HG03066 (cell line): ENCODE data around the gene ULBP1.
"Not testable (repeated sequence)": the region's sequence is repeated elsewhere in the genome, so short reads cannot be mapped to it uniquely, and the experiment has no call there.

ENCODE experiments used
- ATAC-seq: cut with Tn5 transposase; IDR thresholded peaks from one replicate; pipeline ENCODE4 v1.9.1; 2021; ENCODE audit warnings: low read depth; ENCODE audit not compliant: unreplicated experiment

Gene ULBP1

GRCh38 chr6:149969635-149970034 lies 5.9 kb downstream of the ULBP1 start:
- ATAC-seq = no peak

- not testable (repeated sequence) for ATAC-seq
These were observed 10.7 kb downstream of the ULBP1 start for GRCh38 chr6:149974394-149974793.

GRCh38 chr6:149974825-149975224 lies 11.1 kb downstream of the ULBP1 start:
- ATAC-seq = no peak

- no peak for ATAC-seq
These were observed 11.7 kb downstream of the ULBP1 start for GRCh38 chr6:149975400-149975799.

- ATAC-seq = no peak
These were observed 13.5 kb downstream of the ULBP1 start for GRCh38 chr6:149977221-149977620.

- ATAC-seq = no peak
These were observed 14.9 kb downstream of the ULBP1 start for GRCh38 chr6:149978610-149979009.

- no peak for ATAC-seq
These were observed 15.6 kb downstream of the ULBP1 start for GRCh38 chr6:149979293-149979692.

- ATAC-seq = no peak
These were observed 19.4 kb downstream of the ULBP1 start for GRCh38 chr6:149983145-149983544.

- no peak for ATAC-seq
These were observed 21.0 kb downstream of the ULBP1 start for GRCh38 chr6:149984773-149985172.

- ATAC-seq = no peak
These were observed 21.8 kb downstream of the ULBP1 start for GRCh38 chr6:149985481-149985937.

- ATAC-seq = no peak
These were observed 23.9 kb downstream of the ULBP1 start for GRCh38 chr6:149987602-149988107.

GRCh38 chr6:149988550-149989346 lies 25.0 kb downstream of the ULBP1 start:
- no peak for ATAC-seq

GRCh38 chr6:149990212-149990660 lies 26.5 kb downstream of the ULBP1 start:
- ATAC-seq = no peak

GRCh38 chr6:149990661-149991471 lies 27.1 kb downstream of the ULBP1 start:
- ATAC-seq = no peak

- not testable (repeated sequence) for ATAC-seq
These were observed 27.7 kb downstream of the ULBP1 start for GRCh38 chr6:149991472-149991795.

GRCh38 chr6:149991838-149992237 lies 28.1 kb downstream of the ULBP1 start:
- no peak for ATAC-seq

GRCh38 chr6:149995235-149995750 lies 31.6 kb downstream of the ULBP1 start:
- ATAC-seq = no peak

GRCh38 chr6:149995971-149996370 lies 32.2 kb downstream of the ULBP1 start:
- ATAC-seq = no peak

GRCh38 chr6:149999636-150000035 lies 35.9 kb downstream of the ULBP1 start:
- no peak for ATAC-seq

GRCh38 chr6:150001295-150002008 lies 37.7 kb downstream of the ULBP1 start:
- peak; percentile 32 for ATAC-seq

GRCh38 chr6:150002710-150003109 lies 39.0 kb downstream of the ULBP1 start:
- ATAC-seq = no peak
